ENCODE measurements around the gene ACTN1.

DNA sequence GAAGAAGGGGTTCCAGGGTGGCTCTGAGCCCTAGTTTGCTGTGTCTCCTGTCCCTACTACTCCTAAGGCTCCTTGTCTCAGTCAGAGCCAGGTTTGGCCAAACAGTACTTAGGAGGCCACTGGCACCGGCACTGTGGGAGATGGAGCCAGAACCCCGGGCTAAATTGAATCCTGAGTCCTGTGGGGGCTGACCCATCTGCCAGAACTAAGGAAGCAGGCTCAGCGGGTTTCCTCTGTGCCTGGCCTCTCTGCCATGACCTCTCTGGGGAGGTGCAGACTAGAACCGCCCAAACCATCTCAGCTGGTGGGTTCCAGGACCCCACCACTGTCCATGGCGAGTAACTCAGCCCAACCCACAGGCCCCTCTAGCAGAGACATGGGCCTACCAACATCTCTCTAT lies 5.5 kb downstream of the ACTN1 start:
- TF ChIP-seq, protein P1, sequence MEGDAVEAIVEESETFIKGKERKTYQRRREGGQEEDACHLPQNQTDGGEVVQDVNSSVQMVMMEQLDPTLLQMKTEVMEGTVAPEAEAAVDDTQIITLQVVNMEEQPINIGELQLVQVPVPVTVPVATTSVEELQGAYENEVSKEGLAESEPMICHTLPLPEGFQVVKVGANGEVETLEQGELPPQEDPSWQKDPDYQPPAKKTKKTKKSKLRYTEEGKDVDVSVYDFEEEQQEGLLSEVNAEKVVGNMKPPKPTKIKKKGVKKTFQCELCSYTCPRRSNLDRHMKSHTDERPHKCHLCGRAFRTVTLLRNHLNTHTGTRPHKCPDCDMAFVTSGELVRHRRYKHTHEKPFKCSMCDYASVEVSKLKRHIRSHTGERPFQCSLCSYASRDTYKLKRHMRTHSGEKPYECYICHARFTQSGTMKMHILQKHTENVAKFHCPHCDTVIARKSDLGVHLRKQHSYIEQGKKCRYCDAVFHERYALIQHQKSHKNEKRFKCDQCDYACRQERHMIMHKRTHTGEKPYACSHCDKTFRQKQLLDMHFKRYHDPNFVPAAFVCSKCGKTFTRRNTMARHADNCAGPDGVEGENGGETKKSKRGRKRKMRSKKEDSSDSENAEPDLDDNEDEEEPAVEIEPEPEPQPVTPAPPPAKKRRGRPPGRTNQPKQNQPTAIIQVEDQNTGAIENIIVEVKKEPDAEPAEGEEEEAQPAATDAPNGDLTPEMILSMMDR (IDR thresholded peaks at IDR 0.05): no peak
- TF ChIP-seq ZFX (IDR thresholded peaks at IDR 0.05; ENCODE audit: borderline replicate concordance): no peak

All from 22Rv1 (cell line).